AG04449 (cell line): ENCODE results near the gene ZNF598.
A peak's percentile ranks its signal among the peaks of the same experiment; 100 is the strongest.
"Not testable (repeated sequence)": the region's sequence is repeated elsewhere in the genome, so short reads cannot be mapped to it uniquely, and the experiment has no call there.

ENCODE experiments used
- CTCF ChIA-PET: fragments of 350-600 bp; formaldehyde crosslinking; extraction: SDS; loops from one replicate; lab custom pipeline; 2021; ENCODE audit warnings: antibody characterized with exemption; lab: Yijun Ruan, JAX
- POLR2A ChIA-PET: fragments of 400-600, 350-600 bp; formaldehyde crosslinking; extraction: SDS; loops from one replicate; lab custom pipeline; 2020; ENCODE audit warnings: antibody characterized with exemption, inconsistent platforms; lab: Yijun Ruan, JAX
- DNase-seq: peaks from one replicate; pipeline ENCODE4 v3.0.0-alpha.2; 2010; ENCODE audit warnings: low read depth, low spot score
- H3K4me3 ChIP-seq: 2 replicates; pipeline ENCODE4 v1.5.1; 2011; ENCODE audit warnings: low read depth, mild to moderate bottlenecking, control low read depth, low read length
- TF ChIP-seq, protein P1 (sequence below): IDR thresholded peaks from one replicate; pipeline ENCODE4 v1.5.1; 2011; ENCODE audit warnings: mild to moderate bottlenecking, moderate library complexity, low read length, control low read depth, inconsistent platforms; ENCODE audit not compliant: insufficient read depth; ENCODE audit errors: missing control alignments

The ZNF598 gene

GRCh38 chr16:2034696-2035430 lies 25.2 kb upstream of the ZNF598 start:
- H3K4me3 ChIP-seq: peak overlapping the region; percentile 8
- no peak for DNase-seq
- ChIA-PET CTCF (interaction anchor here (0.7 to 1.8 kb wide), 5 partner anchors 10 to 105 kb away, joined by 3 to 10 read pairs (median 3); partner anchors contain the start of genes NTHL1 and TSC2), POLR2A (interaction anchor here (0.9 to 2.1 kb wide), 4 partner anchors 13 to 120 kb away, joined by 3 to 10 read pairs (median 6); partner anchors contain the start of genes NTHL1, RPS2, TRAF7 and TSC2)
- TF ChIP-seq, protein P1, sequence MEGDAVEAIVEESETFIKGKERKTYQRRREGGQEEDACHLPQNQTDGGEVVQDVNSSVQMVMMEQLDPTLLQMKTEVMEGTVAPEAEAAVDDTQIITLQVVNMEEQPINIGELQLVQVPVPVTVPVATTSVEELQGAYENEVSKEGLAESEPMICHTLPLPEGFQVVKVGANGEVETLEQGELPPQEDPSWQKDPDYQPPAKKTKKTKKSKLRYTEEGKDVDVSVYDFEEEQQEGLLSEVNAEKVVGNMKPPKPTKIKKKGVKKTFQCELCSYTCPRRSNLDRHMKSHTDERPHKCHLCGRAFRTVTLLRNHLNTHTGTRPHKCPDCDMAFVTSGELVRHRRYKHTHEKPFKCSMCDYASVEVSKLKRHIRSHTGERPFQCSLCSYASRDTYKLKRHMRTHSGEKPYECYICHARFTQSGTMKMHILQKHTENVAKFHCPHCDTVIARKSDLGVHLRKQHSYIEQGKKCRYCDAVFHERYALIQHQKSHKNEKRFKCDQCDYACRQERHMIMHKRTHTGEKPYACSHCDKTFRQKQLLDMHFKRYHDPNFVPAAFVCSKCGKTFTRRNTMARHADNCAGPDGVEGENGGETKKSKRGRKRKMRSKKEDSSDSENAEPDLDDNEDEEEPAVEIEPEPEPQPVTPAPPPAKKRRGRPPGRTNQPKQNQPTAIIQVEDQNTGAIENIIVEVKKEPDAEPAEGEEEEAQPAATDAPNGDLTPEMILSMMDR: no peak

GRCh38 chr16:2033909-2034695 lies 24.5 kb upstream of the ZNF598 start:
- ChIA-PET CTCF (interaction anchor here (1.1 kb wide), 2 partner anchors 11 to 106 kb away, joined by 5 to 15 read pairs; no protein-coding TSS in a partner anchor), POLR2A (interaction anchor here (0.7 to 2.1 kb wide), 4 partner anchors 13 to 121 kb away, joined by 3 to 10 read pairs (median 4); partner anchors contain the start of genes RPS2 and TRAF7)
- not testable (repeated sequence) for DNase-seq
- peak overlapping the region; percentile 53 for H3K4me3 ChIP-seq

DNA sequence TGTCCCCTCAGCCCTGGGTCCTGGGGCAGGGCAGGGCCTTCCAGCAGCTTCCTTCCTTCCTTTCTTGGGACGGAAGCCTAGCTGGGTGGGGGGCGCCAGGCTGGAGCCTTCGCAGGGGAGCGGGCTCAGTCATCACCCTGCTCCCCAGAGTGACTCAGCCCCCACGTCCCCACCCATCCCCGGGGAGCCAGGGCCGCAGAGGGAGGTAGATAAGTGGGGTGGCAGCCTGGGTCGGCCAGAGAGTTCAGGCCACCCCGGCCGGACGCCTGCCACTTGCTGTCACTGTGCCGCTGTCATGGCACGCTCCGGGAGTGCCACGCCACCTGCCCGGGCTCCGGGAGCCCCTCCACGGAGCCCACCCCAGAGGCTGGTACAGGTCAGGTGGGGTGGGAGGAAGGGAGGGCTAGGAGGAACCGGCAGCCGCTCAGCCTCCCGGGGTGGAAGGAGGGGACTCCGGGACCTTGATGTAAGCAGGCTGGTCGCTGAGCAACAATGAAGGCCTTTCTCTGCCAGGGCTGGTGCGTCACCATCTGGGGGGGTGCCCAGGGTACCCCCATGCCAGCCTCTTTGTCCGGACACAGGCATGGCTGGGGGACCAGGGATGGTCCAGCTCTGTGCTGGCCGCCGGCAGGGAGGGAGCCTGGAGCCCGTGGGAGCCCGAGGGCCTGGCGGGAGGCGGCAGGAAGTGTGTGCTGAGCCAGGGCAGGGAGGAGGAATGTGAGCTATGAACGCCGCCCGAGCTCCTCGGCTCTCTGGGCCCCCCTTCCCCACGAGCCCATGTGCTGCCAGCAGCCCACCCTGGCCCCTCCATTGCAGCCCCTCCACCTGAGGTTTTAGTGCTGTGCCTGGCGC lies 23.7 kb upstream of the ZNF598 start:
- H3K4me3 ChIP-seq: peak overlapping the region; percentile 53
- no peak for DNase-seq
- CTCF ChIA-PET: interaction anchor here (1.1 kb wide), 2 partner anchors 10 to 107 kb away, joined by 5 to 15 read pairs; no protein-coding TSS in a partner anchor
- POLR2A ChIA-PET: interaction anchor here (0.7 to 1.3 kb wide), 8 partner anchors 8 to 122 kb away, joined by 3 to 5 read pairs (median 3); partner anchors contain the start of genes NTHL1, RPS2, TRAF7 and TSC2
- TF ChIP-seq, protein P1: no peak

DNA sequence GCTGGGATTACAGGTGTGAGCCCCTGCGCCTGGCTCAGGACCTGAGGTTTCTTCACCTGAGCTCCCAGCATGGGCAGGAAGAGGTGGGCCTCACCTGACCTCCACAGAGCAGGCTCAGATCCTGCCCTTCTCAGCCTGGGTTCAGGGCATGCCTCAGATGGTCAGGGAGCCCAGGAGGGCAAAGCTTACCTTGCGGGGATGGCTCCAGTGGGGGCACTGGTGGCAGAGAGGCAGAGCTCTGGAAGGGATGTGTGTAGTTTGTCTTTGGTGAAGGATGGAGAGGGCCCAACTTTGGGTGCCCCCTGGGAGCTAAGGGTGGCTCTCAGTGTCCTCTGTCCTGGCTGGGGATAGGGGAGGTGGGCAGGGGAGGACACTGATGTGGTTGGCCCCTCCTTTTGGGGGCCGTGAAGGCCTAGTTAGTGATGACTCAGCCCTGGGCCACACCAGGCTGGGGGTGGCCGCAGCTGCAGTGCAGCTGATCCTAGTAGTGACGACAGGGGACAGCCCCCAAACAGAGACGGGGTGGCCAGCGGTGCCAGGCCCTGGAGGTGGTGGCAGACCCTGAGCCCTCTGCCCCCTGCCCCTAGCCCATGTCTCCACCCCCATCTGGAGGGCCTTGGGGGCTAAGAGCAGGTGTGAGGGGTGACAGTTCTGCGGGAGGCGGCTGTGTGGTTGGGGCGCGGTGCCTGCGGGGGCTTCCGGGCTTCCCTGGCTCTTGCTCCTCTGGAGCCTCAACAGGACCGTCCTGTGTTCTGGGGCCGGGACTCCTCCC lies 22.9 kb upstream of the ZNF598 start:
- ChIA-PET CTCF (interaction anchor here (0.6 to 3.7 kb wide), 6 partner anchors 10 to 121 kb away, joined by 3 to 17 read pairs (median 4); partner anchors contain the start of genes NTHL1 and TSC2), POLR2A (interaction anchor here (0.5 to 1.3 kb wide), 7 partner anchors 9 to 123 kb away, joined by 3 to 5 read pairs (median 3); partner anchors contain the start of genes RPS2 and TRAF7)
- no peak for DNase-seq
- peak overlapping the region; percentile 53 for H3K4me3 ChIP-seq
- TF ChIP-seq, protein P1: no peak

DNA sequence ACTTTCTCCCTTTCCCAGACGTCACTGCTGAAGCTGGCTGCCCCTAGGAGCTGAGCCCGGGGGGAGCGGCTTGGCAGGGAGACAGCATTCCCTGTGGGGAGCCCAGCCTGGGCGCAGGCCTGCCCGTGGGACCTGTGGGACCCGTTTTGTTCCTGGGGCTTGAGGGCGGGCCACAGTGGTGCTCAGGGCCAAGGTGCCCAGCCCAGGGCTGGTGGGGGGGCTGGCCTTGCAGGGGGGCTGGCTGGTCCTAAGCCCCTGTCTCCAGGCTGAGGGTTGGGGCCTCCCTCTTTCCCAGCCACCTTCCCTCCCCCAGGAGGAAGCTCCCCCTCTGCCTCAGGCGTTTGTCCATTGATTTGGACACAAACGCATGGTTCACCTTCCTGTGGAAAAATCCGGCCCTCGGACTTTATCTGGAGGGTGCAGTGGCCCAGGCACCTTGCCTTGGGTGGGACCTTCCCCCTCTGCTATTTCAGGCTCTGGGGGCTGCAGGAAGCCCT lies 21.5 kb upstream of the ZNF598 start:
- TF ChIP-seq, protein P1: no peak
- POLR2A ChIA-PET: no interaction called here
- CTCF ChIA-PET: interaction anchor here (0.6 to 3.7 kb wide), 4 partner anchors 28 to 111 kb away, joined by 3 to 17 read pairs (median 4); no protein-coding TSS in a partner anchor
- H3K4me3 ChIP-seq: no peak overlapping the region
- no peak for DNase-seq
